Stimulated activated memory B cell treated with anti-CD40 and anti-IgM and Interleukin-4, amounts not matched to agents 10 μg/mL and 1 μg/mL and 100 μg/mL, for 72 hours (primary cell): Measurements from ENCODE around the gene NCBP3.
A peak's percentile ranks its signal among the peaks of the same experiment; 100 is the strongest.
"Not testable (repeated sequence)": the region's sequence is repeated elsewhere in the genome, so short reads cannot be mapped to it uniquely, and the experiment has no call there.

Experiments used
- ATAC-seq: fragments of 150-1000 bp; cut with Tn5 transposase; 2 replicates; pipeline ENCODE4 v1.10.0; 2021
- H3K27ac Mint-ChIP-seq: one replicate; pipeline ENCODE4 v1.8.0; 2022; ENCODE audit warnings: mild to moderate bottlenecking, mixed read lengths
- H3K27me3 Mint-ChIP-seq: one replicate; pipeline ENCODE4 v1.8.0; 2022; ENCODE audit warnings: mixed read lengths
- H3K36me3 Mint-ChIP-seq: one replicate; pipeline ENCODE4 v1.8.0; 2022; ENCODE audit warnings: mixed read lengths
- H3K4me1 Mint-ChIP-seq: one replicate; pipeline ENCODE4 v1.8.0; 2022; ENCODE audit warnings: mixed read lengths
- H3K4me3 Mint-ChIP-seq: one replicate; pipeline ENCODE4 v1.8.0; 2022; ENCODE audit warnings: mild to moderate bottlenecking, moderate library complexity, mixed read lengths
- H3K9me3 Mint-ChIP-seq: one replicate; pipeline ENCODE4 v1.8.0; 2022; ENCODE audit warnings: mixed read lengths

The NCBP3 gene

DNA sequence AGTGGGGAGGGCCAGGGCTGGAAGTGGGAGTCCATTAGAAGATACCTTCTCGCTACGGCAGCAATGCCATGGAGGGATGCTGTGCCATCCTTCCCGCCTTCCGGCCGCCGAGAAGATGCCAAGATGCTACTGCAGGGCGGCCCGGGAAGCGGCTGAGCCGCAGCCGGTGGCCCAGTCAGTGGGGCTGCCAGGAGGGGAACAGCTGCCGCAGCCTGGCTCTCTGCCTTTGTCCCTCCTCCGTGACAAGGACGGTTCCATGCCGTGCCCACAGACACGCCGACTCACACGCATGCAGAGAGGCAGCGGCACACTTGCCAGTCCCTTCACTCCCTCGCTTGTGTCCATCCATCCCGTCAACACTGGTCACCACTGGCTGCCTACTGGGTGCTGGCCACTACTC is 20.2 kb upstream of the NCBP3 start:
- Mint-ChIP-seq H3K27ac (no peak overlapping the region), H3K9me3 (no peaks in the 10 kb centered on the region), H3K36me3 (peaks cover 12% of the 10 kb centered on the region), H3K27me3 (no peaks in the 10 kb centered on the region), H3K4me1 (peaks cover 7% of the 10 kb centered on the region), H3K4me3 (no peak overlapping the region)
- ATAC-seq: no peak

DNA sequence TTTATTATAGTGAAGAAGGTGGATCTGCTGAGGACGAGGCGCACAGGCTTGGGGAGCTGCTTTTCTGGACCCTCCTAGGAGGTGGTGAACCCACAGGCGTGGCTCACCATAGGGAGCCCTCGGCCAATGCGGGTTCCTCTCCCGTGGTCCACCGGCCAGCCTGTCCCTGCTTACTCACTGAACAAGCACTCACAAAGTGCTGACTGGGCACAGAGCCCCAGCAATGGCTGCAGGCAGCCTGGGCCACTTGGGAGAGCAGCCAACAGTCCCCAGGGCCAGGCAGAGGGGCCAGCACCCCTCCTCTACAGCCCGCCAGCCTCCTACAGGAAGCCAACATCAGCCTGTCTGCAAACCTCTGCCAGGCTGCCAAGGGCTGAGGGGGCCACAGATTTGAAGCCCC is 19.1 kb upstream of the NCBP3 start:
- H3K4me1 Mint-ChIP-seq: no peaks in the 10 kb centered on the region
- H3K36me3 Mint-ChIP-seq: peaks cover 13% of the 10 kb centered on the region
- H3K4me3 Mint-ChIP-seq: no peak overlapping the region
- no peaks in the 10 kb centered on the region for H3K27me3 Mint-ChIP-seq
- no peaks in the 10 kb centered on the region for H3K9me3 Mint-ChIP-seq
- no peak for ATAC-seq
- peak overlapping the region; percentile 13 for H3K27ac Mint-ChIP-seq

DNA sequence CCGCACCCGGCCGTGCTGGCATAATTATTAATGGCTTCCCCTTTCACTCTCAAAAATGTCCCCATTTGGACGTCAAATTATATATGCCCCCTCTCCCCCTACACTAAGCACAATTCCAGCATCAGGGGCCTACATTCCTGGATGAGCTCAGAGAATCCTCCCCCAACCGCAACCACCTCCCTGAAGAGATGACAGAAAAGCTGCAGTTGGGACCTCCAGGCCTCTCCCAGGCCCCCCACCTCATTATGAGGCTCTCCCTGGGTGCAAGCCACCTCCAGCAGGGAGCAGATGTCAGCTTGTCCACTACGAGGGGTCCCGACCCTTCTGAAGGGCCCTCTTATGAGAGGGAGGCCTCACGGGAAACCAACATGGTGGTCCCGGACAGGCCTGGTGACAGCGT is 18.5 kb upstream of the NCBP3 start:
- Mint-ChIP-seq H3K9me3 (no peaks in the 10 kb centered on the region), H3K27ac (no peak overlapping the region), H3K4me1 (no peaks in the 10 kb centered on the region), H3K4me3 (no peak overlapping the region), H3K27me3 (no peaks in the 10 kb centered on the region), H3K36me3 (peaks cover 13% of the 10 kb centered on the region)
- no peak for ATAC-seq

DNA sequence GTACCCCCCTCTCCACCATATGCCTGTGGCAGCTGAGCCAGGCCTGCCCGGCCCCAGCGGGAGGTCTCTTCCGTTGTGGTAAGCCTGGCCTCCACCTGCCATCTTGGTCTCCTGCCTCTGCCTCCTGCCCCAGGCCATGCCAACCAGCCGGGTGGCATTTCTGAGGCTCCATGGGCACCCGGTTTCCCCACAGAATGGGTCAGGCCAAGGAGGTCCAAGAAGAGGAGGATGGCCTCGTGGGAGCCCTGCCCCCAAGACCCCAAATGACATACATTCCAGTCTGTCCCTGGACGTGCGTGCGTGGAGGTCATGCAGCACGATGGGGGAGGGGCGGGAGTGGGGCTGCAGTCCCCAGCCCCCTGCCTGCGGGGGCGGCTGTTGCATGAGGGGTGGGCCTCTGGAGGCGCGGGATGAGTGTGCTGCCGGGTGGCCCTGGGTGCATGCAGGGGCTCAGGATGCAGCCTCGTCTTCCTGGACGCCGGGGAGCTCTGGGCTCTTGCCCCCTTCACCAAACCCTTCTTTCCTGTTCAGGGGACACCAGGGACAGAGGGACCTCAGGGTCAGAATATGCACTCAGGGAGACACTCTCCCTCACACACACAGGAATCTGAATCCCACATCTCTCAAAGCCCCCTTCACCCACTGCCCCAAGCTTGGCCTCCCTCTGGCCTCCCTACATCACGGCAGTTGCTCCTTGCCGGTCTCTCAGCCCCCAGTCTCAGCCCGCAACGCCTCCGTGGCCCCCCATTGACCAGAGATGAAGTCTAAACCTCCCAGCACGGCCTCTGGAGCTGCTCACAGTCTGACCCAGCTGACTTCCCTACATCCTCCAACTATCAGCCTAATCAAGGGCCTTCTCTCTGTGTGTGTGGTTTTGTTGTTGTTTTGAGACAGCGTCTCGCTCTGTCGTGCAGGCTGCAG is 16.0 kb upstream of the NCBP3 start:
- H3K4me3 Mint-ChIP-seq: no peak overlapping the region
- no peaks in the 10 kb centered on the region for H3K27me3 Mint-ChIP-seq
- no peaks in the 10 kb centered on the region for H3K4me1 Mint-ChIP-seq
- H3K36me3 Mint-ChIP-seq: peaks cover 13% of the 10 kb centered on the region
- H3K9me3 Mint-ChIP-seq: no peaks in the 10 kb centered on the region
- ATAC-seq: no peak
- H3K27ac Mint-ChIP-seq: no peak overlapping the region

DNA sequence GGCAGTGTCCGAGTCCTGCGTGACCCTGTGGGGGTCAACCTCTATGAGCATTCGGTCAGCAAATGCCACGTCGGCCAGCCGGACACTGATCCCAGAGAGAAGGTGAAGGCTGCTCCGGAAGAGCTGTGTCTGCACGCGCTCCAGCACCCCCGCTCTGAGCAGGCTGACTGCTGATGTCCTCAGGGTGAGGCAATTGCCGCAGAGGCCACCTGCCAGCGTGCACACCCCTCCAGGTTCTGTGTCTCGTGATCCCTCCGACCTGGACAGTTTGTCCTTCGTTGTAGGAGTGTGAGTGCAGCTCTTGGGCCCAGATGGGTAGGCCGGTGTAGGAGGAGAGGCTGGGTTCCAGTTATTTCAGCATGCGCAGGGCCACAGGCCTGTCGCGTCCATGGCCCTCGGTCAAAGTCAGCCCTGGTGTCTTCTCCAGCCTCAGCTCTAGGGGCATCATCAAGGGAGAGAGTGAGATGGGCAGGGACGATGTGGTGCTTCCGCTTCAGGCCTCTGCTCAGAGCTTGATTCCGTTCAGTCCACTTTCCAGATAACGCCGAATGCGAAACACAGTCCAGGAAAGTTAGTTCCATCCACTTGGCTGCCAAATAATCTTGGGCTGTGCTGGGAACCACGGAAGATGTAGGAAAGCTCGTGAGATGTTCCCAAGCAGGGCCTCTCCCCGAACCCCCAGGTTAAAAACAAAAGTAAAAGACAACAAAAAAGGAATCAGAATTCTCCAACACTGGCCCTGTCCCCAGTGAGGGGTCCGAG is 15.1 kb upstream of the NCBP3 start:
- Mint-ChIP-seq H3K4me3 (no peak overlapping the region), H3K36me3 (peaks cover 13% of the 10 kb centered on the region), H3K9me3 (no peaks in the 10 kb centered on the region), H3K4me1 (no peaks in the 10 kb centered on the region), H3K27me3 (no peaks in the 10 kb centered on the region), H3K27ac (no peak overlapping the region)
- no peak for ATAC-seq

DNA sequence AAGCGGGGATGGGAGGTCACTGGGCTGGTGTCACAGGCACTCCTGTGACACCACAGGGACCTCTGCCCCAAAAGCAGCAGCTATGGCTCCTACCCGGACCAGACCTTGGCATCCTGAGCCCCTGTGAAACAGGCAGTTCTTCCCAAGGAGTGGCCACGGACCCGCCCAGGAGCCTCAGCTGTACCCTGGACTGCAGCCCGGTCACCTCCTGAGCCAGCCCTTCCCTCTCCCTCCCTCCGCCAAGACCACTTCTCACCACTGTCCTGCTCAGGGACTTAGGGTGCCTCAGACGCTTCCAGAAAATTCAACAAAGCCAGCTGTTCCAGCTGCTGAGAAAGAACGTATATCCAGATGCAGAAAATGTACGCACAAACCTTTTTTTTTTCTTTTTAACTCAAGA is 13.9 kb upstream of the NCBP3 start:
- no peak overlapping the region for H3K4me3 Mint-ChIP-seq
- ATAC-seq: no peak
- H3K9me3 Mint-ChIP-seq: no peaks in the 10 kb centered on the region
- no peaks in the 10 kb centered on the region for H3K27me3 Mint-ChIP-seq
- H3K36me3 Mint-ChIP-seq: peaks cover 13% of the 10 kb centered on the region
- H3K4me1 Mint-ChIP-seq: no peaks in the 10 kb centered on the region
- H3K27ac Mint-ChIP-seq: no peak overlapping the region

DNA sequence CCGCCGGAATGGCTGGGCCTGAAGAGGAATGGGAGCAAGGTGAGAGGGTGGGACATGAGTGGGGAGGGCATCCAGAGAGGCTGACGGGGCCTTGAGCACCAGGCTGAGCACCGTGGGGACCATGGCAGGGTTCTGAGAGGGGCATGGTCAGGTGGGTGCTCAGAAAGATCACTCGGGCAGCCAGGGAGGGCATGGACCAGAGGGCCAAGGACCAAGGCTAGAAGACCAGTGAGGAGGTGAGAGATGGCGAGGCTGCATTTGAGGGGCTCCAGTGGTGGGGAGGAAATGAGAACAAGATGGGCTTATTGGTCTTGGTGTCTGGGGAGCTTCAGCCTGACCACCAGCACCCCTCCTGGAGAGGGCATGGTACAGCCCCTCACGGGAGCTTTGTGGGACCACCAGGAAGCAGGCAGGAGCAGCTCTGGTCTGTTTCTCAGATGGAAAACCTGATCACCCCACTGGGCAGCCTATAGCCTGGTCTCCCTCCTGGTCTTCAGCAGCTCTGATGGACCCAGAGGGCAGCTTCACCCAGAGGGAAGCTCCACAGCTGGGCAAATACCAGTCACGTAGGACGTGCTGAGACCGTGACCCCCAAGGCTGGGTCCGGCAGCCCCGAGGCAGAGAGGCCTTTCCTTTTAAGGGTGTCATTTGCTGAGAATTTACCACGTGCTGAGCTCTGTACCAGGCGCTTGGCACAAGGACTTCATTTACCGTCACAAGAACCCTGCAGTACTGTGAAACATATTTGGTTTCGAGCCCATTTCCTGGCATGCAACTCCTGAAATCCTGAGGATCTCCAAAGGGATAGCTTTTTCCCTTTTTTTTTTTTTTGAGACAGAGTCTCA is 11.4 kb upstream of the NCBP3 start:
- H3K4me1 Mint-ChIP-seq: no peaks in the 10 kb centered on the region
- H3K36me3 Mint-ChIP-seq: peaks cover 13% of the 10 kb centered on the region
- H3K27ac Mint-ChIP-seq: no peak overlapping the region
- peaks cover 6% of the 10 kb centered on the region for H3K27me3 Mint-ChIP-seq
- no peak overlapping the region for H3K4me3 Mint-ChIP-seq
- H3K9me3 Mint-ChIP-seq: no peaks in the 10 kb centered on the region
- ATAC-seq: no peak

DNA sequence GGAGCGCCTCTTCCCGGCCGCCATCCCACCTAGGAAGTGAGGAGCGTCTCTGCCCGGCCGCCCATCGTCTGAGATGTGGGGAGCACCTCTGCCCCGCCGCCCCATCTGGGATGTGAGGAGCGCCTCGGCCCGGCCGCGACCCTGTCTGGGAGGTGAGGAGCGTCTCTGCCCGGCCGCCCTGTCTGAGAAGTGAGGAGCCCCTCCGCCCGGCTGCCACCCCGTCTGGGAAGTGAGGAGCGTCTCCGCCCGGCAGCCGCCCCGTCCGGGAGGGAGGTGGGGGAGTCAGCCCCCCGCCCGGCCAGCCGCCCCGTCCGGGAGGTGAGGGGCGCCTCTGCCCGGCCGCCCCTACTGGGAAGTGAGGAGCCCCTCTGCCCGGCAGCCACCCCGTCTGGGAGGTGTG is 8.2 kb upstream of the NCBP3 start:
- not testable (repeated sequence) for H3K36me3 Mint-ChIP-seq, H3K4me3 Mint-ChIP-seq, H3K27ac Mint-ChIP-seq, ATAC-seq, H3K4me1 Mint-ChIP-seq, H3K9me3 Mint-ChIP-seq
- peaks cover 16% of the 10 kb centered on the region for H3K27me3 Mint-ChIP-seq

DNA sequence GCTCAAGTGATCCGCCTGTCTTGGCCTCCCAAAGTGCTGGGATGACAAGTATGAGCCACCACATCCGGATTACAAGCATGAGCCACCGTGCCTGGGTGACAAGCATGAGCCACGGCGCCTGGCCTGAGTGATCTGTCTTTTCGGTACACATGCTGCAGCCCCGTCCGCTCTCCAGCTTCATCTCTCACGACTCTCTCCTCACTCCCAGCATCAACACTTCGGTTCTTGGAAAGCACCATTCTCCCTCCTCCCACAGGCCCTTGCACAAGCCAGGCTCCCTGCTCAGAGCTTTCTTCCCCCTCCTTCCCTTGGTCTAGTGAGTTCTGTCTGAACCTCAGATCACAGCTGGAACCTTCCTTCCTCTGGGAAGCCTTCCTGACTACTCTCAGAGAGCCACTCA is 6.5 kb upstream of the NCBP3 start:
- Mint-ChIP-seq H3K9me3 (no peaks in the 10 kb centered on the region), H3K27ac (no peak overlapping the region), H3K27me3 (peaks cover 16% of the 10 kb centered on the region), H3K4me1 (no peaks in the 10 kb centered on the region), H3K36me3 (no peaks in the 10 kb centered on the region), H3K4me3 (no peak overlapping the region)
- no peak for ATAC-seq

DNA sequence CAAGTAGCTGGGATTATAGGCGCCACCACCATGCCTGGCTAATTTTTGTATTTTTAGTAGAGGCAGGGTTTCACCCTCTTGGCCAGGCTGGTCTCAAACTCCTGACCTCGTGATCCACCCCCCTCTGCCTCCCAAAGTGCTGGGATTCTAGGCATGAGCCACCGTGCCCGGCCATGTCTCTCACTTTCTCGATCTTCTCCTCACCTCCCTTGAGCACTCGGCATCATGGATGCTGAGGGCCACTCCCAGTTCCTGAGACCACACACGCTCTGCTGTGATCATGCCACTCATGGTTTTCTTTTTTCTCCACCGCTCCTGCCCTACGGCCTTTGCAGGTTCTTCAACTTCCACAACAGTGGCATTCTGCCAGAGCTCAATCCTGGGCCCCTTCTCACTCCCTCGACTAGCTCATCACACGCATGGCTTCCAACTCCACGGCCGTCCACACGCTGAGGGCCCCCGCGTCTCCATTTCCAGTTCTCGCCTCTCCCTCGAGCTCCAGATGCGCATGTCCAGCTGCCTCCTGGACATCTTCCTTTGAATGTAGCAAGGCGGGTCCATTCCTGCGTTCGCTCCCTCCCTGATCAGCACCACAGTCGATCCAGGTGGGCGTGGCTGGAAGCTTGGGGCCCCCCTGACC is 5.5 kb upstream of the NCBP3 start:
- peaks cover 16% of the 10 kb centered on the region for H3K27me3 Mint-ChIP-seq
- H3K9me3 Mint-ChIP-seq: no peaks in the 10 kb centered on the region
- H3K4me3 Mint-ChIP-seq: no peak overlapping the region
- no peak for ATAC-seq
- no peak overlapping the region for H3K27ac Mint-ChIP-seq
- no peaks in the 10 kb centered on the region for H3K36me3 Mint-ChIP-seq
- peaks cover 7% of the 10 kb centered on the region for H3K4me1 Mint-ChIP-seq

DNA sequence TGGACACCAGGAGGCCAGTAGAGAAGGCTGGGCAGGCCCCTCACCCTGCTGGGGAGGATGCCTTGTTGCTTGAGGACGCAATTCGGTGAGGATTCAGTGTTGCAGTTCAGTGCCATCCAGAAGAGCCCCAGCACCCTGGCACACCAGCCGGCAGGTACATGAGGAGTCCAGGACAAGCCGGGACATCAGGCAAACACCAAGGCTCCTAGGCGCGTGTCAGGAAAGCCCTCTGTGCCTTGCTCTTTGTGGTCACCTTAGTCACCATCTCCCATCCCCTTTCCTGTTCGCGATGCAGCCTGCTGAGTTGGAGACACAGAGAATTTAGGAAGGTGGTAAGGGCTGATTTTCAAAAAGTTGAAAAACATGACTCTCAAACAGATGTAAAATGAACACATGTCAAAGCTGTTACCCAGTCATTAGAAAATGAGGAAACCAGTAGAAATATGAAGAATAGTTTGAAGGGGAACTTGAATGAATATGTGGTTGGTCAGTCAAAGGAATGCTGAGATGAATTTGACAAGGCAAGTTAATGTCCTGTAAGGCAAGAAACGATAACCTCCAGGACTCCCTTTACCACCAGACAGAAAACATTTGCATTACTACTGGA is 2.3 kb upstream of the NCBP3 start:
- H3K4me1 Mint-ChIP-seq: peaks cover 26% of the 10 kb centered on the region
- peaks cover 5% of the 10 kb centered on the region for H3K36me3 Mint-ChIP-seq
- H3K4me3 Mint-ChIP-seq: no peak overlapping the region
- ATAC-seq: no peak
- no peaks in the 10 kb centered on the region for H3K9me3 Mint-ChIP-seq
- H3K27me3 Mint-ChIP-seq: peaks cover 16% of the 10 kb centered on the region
- H3K27ac Mint-ChIP-seq: no peak overlapping the region

DNA sequence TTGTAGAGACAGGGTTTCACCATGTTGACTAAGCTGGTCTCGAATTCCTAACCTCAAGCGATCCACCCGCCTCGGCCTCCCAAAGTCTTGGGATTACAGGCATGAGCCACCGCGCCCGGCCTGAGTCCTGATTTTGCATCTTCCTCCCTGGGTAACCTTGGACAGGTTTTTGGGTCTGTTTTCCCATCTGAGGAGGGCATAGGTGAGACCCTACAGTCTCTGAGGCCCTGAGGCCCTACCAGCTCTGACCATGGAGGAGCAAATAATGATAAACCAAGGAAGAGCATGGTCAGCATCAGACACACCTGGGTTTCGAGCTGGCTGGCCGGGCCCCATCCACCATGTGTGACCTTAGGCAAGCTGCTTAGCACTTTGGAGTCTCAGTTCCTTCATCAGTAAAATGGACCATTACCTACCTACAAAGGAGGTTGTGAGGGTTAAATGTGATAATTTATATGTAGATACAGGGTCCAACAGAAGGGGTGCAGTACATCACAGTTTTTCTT is 1.2 kb upstream of the NCBP3 start:
- Mint-ChIP-seq H3K36me3 (peaks cover 5% of the 10 kb centered on the region), H3K4me1 (peaks cover 26% of the 10 kb centered on the region), H3K4me3 (peak overlapping the region; percentile 51), H3K27ac (no peak overlapping the region), H3K9me3 (no peaks in the 10 kb centered on the region), H3K27me3 (peaks cover 8% of the 10 kb centered on the region)
- ATAC-seq: no peak

DNA sequence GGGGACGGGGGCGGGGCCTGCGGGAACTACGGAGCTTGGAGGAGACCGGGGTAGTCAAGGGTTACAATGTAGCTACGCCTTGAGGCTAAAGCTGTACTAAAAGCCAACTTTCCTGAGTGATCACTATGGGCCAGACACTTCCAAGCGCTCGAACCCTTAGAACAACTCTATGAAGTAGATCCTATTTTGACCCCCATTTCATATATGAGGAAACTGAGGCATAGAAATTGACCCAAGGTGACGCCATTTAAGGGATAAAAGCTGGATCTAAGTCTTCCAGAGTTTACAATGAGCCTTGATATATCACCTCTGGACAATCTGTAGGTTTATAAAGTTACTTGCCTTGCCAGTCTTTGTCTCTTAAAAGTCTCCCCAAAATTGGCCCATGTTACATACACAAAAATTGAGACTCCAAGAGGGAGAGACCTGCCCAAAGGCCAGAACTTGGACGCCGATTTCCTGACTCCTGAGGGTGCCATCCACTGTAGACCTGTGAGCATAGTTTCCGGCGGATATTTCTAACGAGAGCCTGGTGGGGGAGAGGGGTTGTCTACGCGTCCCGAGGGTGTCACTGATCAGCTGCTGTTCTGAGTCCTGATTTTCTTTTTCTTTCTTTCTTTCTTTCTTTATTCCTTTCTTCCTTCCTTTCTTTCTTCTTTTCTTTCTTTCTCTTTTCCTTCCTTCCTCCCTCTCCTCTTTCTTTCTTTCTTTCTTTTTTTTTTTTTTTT is 555 bp upstream of the NCBP3 start:
- Mint-ChIP-seq H3K27me3 (peaks cover 1% of the 10 kb centered on the region), H3K4me3 (peak overlapping the region; percentile 86), H3K4me1 (peaks cover 26% of the 10 kb centered on the region), H3K27ac (peak overlapping the region; percentile 83), H3K36me3 (peaks cover 5% of the 10 kb centered on the region), H3K9me3 (no peaks in the 10 kb centered on the region)
- no peak for ATAC-seq

DNA sequence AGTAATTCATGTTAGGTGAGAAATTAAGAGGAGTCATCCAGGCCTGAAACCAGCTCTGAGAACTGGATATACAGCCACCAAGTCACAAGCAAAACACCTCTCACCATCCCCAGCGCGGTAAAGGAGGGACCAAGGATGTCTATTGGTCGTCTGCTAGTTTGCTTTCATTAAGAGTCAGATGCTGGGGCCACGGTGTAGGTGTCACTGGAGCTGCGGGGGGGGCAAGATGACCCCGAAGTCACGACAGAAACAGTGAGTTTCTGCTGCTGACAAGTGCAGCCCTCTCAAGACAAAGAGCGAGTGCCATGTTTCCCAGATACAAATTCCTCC is 790 bp downstream of the NCBP3 start:
- peak; percentile 37 for ATAC-seq

More for the DNA sequence above, 790 bp downstream of the NCBP3 start:
- Mint-ChIP-seq H3K9me3 (no peaks in the 10 kb centered on the region), H3K4me3 (peak overlapping the region; percentile 86), H3K27ac (peak overlapping the region; percentile 83), H3K4me1 (peaks cover 32% of the 10 kb centered on the region), H3K27me3 (no peaks in the 10 kb centered on the region), H3K36me3 (peaks cover 18% of the 10 kb centered on the region)
